ENCODE data around the gene GNAI1.
"Not testable (repeated sequence)": the region's sequence is repeated elsewhere in the genome, so short reads cannot be mapped to it uniquely, and the experiment has no call there.

GNAI1 gene

DNA sequence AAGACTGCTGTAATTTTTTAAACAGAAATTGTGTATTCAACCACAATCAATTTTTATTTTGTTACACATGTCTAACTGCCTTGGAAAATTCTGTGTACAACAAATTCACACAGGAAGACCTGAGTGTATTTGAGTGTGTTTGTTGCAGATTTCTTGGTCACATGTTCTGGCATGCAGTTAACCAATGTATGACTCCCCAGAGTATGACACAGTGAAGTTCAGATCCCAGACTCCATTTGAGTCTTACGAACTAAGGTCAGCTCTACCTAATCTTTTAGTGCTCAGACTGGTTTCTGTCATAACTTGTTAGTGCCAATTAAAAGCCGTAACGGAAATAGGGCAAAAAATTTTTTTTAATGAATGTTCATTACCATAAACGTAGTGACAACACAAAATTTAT, 5.8 kb downstream of the GNAI1 start:
- DNase-seq (no peak), ATAC-seq (no peak)
- Mint-ChIP-seq H3K27me3 (peaks cover 55% of the 10 kb centered on the region), H3K4me3 (no peak overlapping the region), H3K9me3 (no peaks in the 10 kb centered on the region), H3K4me1 (peaks cover 28% of the 10 kb centered on the region), H3K27ac (no peak overlapping the region), H3K36me3 (ENCODE audit: low read depth) (peaks cover 4% of the 10 kb centered on the region)

DNA sequence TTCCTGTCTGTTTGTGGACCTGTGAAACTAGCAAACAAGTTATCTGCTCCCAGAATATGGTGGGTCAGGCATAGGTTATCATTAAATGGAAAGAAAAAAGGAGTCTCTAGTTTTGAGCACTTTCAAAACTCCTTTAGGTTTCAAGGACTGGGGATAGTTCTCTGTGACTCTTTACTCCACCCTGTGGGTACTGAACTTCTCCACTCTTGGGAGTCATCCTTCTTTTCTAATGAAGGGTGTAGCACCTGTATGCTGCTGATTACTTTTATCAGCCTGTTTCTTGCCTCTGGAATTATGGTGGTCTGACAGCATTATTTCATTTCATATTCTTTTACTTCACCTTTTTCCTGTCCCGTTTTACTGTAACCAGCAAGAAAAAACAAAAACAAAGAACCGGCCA, 6.7 kb downstream of the GNAI1 start:
- Mint-ChIP-seq H3K4me1 (peaks cover 20% of the 10 kb centered on the region), H3K36me3 (ENCODE audit: low read depth) (peaks cover 4% of the 10 kb centered on the region), H3K9me3 (no peaks in the 10 kb centered on the region), H3K27me3 (peaks cover 57% of the 10 kb centered on the region), H3K27ac (no peak overlapping the region), H3K4me3 (no peak overlapping the region)
- ATAC-seq: no peak
- DNase-seq: no peak

DNA sequence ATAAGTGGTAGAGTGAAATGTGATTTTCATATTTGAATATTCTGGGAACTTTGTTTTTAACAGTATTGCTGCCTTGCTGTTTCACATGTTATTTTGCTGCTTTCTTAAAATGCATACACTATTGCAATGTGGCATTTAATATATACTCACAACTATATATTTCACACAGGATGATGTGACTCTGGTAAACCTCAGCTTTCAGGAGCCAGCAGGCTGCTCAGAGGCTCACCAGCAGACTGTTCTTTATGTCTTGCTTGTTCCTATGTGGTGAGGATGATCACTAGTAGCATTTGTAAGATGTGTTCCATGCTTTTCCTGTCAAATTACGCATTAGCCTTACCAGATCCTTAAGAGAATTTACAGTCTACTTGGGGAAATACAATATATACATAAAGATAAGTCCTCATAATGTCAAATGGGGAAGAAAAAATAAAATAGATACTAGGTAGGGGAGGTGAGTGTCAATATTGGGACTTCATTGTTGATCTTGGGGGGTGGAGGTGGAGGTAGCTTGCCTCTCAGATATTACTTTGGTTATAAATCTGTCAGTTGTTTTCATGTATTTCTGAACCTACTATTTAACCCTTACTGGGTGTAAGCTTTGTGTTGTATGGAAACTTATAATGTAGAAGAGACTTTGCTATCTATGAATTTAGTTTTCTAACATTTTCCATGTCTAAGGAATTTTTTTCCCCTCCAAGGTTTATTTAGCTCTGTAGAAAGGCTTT, 8.4 kb downstream of the GNAI1 start:
- ATAC-seq: no peak
- no peak overlapping the region for H3K27ac Mint-ChIP-seq

DNA sequence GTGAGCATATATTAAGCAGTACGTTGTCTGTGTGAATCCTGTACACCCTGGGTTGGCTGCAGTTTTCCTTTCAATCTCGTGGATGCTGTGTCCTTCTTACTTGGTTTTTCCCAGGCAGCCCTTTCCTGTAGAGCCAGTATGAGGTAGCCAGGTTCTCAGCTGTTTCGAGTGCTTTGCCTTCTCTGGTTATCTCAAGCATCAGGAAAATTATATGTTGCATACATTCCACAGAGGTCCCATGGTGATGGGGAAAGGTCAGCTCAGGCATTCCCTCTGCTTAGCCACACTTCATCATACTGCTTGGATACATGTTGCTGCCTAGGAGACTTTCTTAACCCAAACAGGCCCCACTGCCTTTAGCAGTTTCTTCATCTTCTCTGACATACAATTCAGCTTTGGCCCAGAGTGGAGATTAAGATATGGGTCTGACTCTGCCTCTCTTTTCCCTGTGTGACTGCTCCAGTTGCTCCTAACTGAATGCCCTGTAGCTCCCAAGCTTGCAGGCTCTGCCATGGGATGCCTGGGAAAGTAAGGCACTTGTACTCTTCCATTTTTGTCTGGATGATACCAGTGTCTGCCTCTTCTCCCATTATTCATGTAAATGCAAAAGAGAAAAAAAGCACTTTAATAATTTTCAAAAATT, 11.3 kb downstream of the GNAI1 start:
- H3K9me3 Mint-ChIP-seq: no peaks in the 10 kb centered on the region
- H3K27me3 Mint-ChIP-seq: peaks cover 51% of the 10 kb centered on the region
- ATAC-seq: no peak
- H3K4me3 Mint-ChIP-seq: no peak overlapping the region
- H3K4me1 Mint-ChIP-seq: peaks cover 5% of the 10 kb centered on the region
- H3K36me3 Mint-ChIP-seq (ENCODE audit: low read depth): no peaks in the 10 kb centered on the region
- no peak overlapping the region for H3K27ac Mint-ChIP-seq
- no peak for DNase-seq

More for the DNA sequence above, 8.4 kb downstream of the GNAI1 start:
- H3K4me3 Mint-ChIP-seq: no peak overlapping the region
- H3K4me1 Mint-ChIP-seq: peaks cover 8% of the 10 kb centered on the region
- H3K36me3 Mint-ChIP-seq (ENCODE audit: low read depth): no peaks in the 10 kb centered on the region
- no peaks in the 10 kb centered on the region for H3K9me3 Mint-ChIP-seq
- peaks cover 63% of the 10 kb centered on the region for H3K27me3 Mint-ChIP-seq
- no peak for DNase-seq

DNA sequence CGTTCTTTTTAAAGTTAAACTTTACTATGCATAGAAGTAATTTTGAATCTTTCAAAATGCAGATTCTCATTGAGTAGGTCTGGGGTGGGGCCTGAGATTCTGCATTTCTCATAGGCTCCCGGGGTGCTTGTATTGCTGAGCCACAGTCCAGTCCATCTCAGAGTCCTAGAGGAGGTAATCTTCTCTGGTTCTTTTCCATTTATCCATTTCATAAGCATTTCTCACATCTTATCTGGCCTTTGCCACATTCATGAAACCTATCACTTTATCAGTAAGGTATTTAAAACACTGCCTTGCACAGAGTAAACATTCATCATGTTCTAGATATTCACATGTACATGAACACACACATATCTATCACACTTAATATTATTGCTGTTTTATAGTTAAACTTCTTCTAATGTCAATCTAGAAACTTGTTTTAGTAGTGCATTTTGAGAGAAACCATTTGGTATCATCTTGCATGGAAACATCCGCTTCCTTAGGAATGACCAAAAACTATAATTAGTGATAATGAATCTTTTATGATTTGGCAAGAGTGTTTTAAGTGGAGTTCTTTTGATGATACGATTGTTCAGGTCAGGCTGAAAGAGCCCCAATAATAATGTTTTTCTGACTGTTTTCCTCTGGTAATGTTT, 12.0 kb downstream of the GNAI1 start:
- H3K27ac Mint-ChIP-seq: no peak overlapping the region
- ATAC-seq (no peak), DNase-seq (no peak)
- peaks cover 13% of the 10 kb centered on the region for H3K4me1 Mint-ChIP-seq
- H3K4me3 Mint-ChIP-seq: no peak overlapping the region
- peaks cover 5% of the 10 kb centered on the region for H3K36me3 Mint-ChIP-seq (ENCODE audit: low read depth)
- H3K9me3 Mint-ChIP-seq: no peaks in the 10 kb centered on the region
- peaks cover 50% of the 10 kb centered on the region for H3K27me3 Mint-ChIP-seq

DNA sequence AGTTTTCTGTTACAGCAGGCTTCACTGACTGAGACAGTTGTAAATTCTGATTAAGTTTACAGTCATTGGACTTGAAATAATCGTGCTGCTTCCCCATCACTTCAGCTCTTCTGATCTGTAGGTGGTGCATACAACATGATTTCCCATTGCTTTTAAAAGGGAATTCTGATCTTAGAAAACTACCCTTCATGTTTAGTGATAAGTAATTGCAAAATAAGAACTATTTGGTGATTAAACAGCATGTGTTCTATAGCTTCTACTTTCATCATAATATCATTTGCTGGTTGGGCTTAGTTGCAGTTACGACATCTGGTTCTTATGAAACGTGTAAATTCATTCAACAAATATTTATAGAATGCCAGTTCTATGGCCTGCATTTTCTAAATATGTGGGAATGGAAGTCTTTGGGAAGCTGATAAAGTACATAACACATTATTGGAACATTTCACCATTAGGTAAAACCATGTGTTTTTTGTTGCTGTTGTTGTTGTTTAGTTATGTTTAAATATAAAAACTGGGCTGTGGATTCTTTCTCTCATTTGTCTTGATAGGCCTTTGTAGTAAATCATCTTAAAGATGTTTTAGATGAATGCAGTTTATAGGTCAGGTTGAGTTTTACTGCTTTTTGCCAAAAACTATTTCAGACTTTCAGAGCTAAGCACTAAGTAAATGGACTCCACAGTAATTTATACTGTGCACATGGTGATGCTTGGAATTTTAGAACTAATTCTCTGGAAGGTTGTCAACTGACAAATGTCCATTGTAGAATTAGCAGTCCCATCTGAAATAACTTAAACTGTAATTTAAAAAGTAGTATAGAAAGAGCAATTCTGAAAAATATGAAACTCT, 13.1 kb downstream of the GNAI1 start:
- H3K27me3 Mint-ChIP-seq: peaks cover 44% of the 10 kb centered on the region
- peaks cover 5% of the 10 kb centered on the region for H3K36me3 Mint-ChIP-seq (ENCODE audit: low read depth)
- DNase-seq (no peak), ATAC-seq (no peak)
- no peaks in the 10 kb centered on the region for H3K9me3 Mint-ChIP-seq
- H3K4me1 Mint-ChIP-seq: peaks cover 19% of the 10 kb centered on the region
- H3K27ac Mint-ChIP-seq: no peak overlapping the region
- no peak overlapping the region for H3K4me3 Mint-ChIP-seq

DNA sequence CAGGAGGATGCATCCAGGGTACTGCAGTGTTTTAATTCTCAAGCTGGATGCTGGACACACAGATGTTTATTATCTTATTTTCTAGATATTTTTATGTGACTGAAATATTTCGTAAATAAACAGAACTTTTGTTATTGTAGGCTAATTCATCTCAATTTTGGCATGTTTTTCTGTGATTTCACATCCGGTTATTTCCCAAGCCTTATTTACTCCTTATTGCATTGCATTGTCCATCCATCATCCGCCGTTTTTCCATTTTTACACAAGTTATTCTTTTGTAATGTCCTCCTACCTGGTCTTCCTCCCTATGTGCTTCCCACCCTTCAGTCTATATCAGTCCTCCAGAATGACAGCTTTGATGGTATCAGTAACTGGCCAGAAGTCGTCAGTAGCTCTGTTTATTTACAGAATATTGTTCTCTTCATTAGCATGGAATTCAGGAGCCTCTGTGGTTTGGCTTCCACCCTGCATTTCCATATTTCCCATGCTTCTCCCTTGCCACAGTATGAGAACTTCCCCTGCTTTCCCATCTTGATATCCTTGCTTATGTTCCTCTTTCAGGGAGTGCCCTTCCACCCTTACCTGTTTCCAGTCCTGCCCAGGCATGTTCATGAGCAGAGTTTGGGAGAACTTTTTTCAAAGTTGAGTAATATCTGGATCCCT, 16.1 kb downstream of the GNAI1 start:
- Mint-ChIP-seq H3K27me3 (peaks cover 29% of the 10 kb centered on the region), H3K27ac (peak overlapping the region; percentile 92), H3K4me1 (peaks cover 19% of the 10 kb centered on the region), H3K4me3 (peak overlapping the region; percentile 58), H3K9me3 (no peaks in the 10 kb centered on the region), H3K36me3 (ENCODE audit: low read depth) (peaks cover 5% of the 10 kb centered on the region)
- DNase-seq (no peak), ATAC-seq (no peak)

DNA sequence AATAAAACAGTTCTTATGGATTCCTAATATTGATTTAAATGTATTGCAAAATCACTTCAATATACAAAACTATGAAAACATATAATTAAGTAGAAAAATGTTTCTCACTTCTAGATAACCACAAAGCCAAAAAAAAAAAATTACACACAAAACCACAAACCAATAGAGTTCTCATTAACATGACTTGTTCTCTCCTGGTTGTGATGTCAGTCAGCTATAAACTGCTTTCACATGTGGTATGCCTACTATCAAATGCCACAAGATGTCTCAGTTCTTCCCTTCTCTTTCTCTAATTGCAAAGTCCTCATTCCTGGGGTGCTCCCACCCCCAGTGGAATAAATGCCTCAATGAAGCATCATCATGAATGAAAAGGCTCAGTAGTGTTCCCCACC, 16.6 kb downstream of the GNAI1 start:
- Mint-ChIP-seq H3K9me3 (no peaks in the 10 kb centered on the region), H3K36me3 (ENCODE audit: low read depth) (peaks cover 5% of the 10 kb centered on the region), H3K4me1 (peaks cover 19% of the 10 kb centered on the region), H3K4me3 (peak overlapping the region; percentile 58), H3K27ac (peak overlapping the region; percentile 92), H3K27me3 (peaks cover 27% of the 10 kb centered on the region)
- ATAC-seq (peak; percentile 98), DNase-seq (peak; percentile 26)

DNA sequence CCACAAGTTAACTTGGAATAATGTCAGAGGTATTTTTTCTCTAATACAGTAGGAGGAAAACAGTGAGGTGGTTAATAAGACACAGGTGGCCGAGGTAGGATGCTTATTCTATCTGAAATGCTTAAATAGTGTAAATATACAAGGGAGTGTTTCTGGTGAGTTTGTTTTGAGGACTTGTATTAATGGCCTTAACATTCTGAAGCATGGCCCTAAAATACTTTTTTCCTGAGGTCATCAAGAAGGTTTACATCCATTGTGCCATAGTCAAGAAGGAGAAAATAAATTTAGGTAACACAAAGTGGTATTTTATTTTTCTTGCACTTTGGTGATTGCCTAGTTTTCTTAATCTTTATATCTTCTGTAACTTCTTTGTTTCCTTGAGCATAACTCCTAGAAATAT, 18.8 kb downstream of the GNAI1 start:
- DNase-seq (no peak), ATAC-seq (no peak)
- peaks cover 10% of the 10 kb centered on the region for H3K27me3 Mint-ChIP-seq
- H3K27ac Mint-ChIP-seq: no peak overlapping the region
- H3K9me3 Mint-ChIP-seq: peaks cover 5% of the 10 kb centered on the region
- peaks cover 22% of the 10 kb centered on the region for H3K4me1 Mint-ChIP-seq
- no peak overlapping the region for H3K4me3 Mint-ChIP-seq
- peaks cover 5% of the 10 kb centered on the region for H3K36me3 Mint-ChIP-seq (ENCODE audit: low read depth)

DNA sequence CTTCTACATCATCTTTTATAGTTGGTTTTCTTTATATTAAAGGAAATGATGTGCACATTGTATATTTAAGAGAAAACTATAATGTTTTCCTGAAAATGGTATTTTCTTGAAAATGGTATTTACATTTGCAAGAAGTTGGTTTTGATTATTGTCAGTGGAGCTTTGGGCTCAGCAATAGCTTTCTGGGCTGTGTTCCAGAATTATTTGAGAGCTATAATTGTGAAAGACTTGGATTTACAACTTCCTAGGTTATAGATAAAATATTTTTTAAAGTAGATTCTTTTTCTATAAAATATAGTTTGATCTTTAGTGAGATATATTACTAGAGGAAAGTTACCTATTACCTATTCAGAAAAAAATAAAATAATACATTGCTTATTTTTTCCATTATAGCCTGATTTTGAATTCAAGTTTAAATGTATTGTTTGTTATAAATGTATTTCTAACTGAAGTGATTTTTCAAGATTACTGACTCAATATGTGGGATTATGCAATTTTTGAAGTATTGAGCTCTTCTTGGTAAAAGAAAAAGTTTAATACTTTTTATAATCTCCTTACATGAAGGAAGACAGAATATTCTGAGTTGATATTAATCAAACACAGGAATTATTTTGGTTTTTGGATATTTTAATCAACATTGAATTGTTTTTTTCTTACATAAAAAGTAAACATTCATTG, 20.2 kb downstream of the GNAI1 start:
- Mint-ChIP-seq H3K36me3 (ENCODE audit: low read depth) (peaks cover 5% of the 10 kb centered on the region), H3K9me3 (peaks cover 7% of the 10 kb centered on the region), H3K27ac (no peak overlapping the region), H3K4me3 (no peak overlapping the region), H3K4me1 (peaks cover 23% of the 10 kb centered on the region), H3K27me3 (peaks cover 5% of the 10 kb centered on the region)
- no peak for ATAC-seq
- no peak for DNase-seq

DNA sequence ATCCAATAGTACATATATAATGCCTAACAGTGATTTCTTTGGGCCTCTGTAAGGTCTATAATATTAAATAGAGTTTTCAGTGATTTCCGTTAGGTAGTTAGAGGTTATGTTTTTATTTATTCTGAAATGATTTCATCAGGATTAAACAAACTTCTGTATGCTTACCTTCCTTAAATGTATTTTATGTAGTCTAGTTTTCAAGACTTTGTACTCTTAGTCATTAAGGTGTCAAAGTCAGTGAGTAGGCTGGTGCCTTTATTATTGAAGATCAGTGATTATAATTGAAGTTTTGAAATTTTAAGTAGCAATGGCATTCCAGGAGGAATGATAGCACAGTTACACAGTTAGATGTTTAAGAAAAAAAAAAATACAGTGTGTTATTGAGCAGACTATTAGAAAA, 20.7 kb downstream of the GNAI1 start:
- Mint-ChIP-seq H3K9me3 (peaks cover 9% of the 10 kb centered on the region), H3K27me3 (peaks cover 5% of the 10 kb centered on the region), H3K36me3 (ENCODE audit: low read depth) (peaks cover 5% of the 10 kb centered on the region), H3K4me3 (no peak overlapping the region), H3K4me1 (peaks cover 21% of the 10 kb centered on the region), H3K27ac (no peak overlapping the region)
- DNase-seq (no peak), ATAC-seq (no peak)

DNA sequence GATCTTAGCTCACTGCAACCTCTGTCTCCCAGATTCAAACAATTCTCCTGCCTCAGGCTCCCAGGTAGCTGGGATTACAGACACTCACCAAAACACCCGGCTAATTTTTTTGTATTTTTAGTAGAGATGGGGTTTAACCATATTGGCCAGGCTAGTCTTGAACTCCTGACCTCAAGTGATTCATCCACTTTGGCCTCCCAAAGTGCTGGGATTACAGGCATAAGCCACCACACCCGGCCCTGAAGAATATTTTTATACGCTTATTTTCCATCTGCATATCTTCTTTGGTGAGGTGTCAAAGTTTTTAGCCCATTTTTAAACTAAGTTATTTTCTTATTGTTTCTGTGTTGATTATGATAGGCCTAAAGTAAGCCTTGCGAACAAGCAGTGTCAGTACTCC, 23.1 kb downstream of the GNAI1 start:
- DNase-seq; H3K36me3 Mint-ChIP-seq (ENCODE audit: low read depth); H3K27me3 Mint-ChIP-seq; ATAC-seq; H3K4me1 Mint-ChIP-seq; H3K9me3 Mint-ChIP-seq; H3K4me3 Mint-ChIP-seq; H3K27ac Mint-ChIP-seq: not testable (repeated sequence)

DNA sequence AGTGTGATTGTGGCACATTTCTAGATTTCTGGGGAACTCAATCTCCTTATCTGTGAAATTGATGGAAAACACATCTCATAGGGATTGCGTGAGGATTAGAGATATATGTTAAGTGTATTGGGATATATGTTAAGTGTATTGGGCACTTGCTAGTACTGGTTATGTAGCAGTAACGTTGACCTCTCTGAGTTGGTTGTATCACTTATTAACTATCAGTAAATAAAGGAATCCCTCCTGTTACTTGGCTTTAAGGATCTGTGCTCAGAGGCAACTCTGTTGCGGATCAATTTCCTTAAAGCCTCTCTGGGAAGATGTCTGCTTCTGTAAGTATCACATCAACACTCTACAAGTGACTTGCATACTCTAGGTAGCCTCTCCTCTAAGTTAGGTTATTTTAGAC, 25.2 kb downstream of the GNAI1 start:
- no peak overlapping the region for H3K27ac Mint-ChIP-seq
- DNase-seq: no peak
- no peak overlapping the region for H3K4me3 Mint-ChIP-seq
- no peaks in the 10 kb centered on the region for H3K36me3 Mint-ChIP-seq (ENCODE audit: low read depth)
- peaks cover 2% of the 10 kb centered on the region for H3K27me3 Mint-ChIP-seq
- peaks cover 11% of the 10 kb centered on the region for H3K4me1 Mint-ChIP-seq
- no peak for ATAC-seq
- peaks cover 9% of the 10 kb centered on the region for H3K9me3 Mint-ChIP-seq

DNA sequence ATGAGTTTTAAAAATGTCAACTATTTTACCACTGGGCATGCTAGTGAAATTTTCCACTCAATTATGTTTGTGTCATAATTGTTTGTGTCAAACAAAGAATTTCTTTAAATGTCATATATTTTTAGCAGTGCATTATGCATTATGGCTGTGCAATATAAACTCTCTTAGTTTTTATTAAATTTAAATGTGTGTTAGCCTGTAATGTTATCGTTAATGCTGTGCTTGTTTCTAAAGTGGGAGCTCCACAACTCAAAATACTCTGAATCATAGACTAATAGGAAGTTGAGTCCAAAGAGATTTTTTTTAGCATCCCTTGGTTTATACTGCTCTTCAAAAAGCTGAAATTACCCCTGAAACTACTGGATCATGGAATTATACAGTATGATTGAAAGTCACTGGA, 26.8 kb downstream of the GNAI1 start:
- no peak overlapping the region for H3K27ac Mint-ChIP-seq
- no peaks in the 10 kb centered on the region for H3K36me3 Mint-ChIP-seq (ENCODE audit: low read depth)
- DNase-seq: no peak
- peaks cover 9% of the 10 kb centered on the region for H3K9me3 Mint-ChIP-seq
- H3K4me1 Mint-ChIP-seq: peaks cover 11% of the 10 kb centered on the region
- no peak overlapping the region for H3K4me3 Mint-ChIP-seq
- H3K27me3 Mint-ChIP-seq: peaks cover 2% of the 10 kb centered on the region
- no peak for ATAC-seq
